ENCODE data around the gene ADRA1B. TPM values are rescaled to one million over a fixed set of nuclear protein-coding genes. Genes with fewer than 3 reads are reported as not detected.

ADRA1B gene
- polyA plus RNA-seq, 12 donors: 0.14 to 1.4 (median 0.35) TPM; not detected in 2

- no peak for DNase-seq
Measured at GRCh38 chr5:159928122-159928909, 12.0 kb downstream of the ADRA1B start.

GRCh38 chr5:159929176-159929575, 12.9 kb downstream of the ADRA1B start:
- DNase-seq: no peak

- DNase-seq: no peak
Measured at GRCh38 chr5:159933531-159934485, 17.5 kb downstream of the ADRA1B start.

DNA sequence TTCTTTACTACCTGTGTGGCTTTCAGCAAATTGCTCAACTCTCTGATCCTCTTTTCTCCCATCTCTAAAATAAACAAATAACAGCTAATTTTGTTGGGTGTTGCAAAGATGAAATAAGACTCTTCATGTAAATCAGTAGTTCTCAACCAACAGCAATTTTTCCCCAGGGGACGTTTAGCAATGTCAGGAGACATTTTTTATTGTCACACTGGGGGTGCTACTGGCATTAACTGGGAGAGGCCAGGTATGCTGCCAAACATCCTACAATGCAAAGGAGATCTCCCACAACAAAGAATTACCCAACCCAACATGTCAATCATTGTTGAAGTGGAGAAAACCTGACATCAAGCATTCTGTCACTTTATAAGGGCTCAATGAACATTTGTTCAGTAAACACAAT, 19.7 kb downstream of the ADRA1B start:
- DNase-seq: no peak

- DNase-seq: no peak
Measured at GRCh38 chr5:159936686-159937329, 20.5 kb downstream of the ADRA1B start.

- DNase-seq: no peak
Measured at GRCh38 chr5:159937580-159937979, 21.3 kb downstream of the ADRA1B start.

DNA sequence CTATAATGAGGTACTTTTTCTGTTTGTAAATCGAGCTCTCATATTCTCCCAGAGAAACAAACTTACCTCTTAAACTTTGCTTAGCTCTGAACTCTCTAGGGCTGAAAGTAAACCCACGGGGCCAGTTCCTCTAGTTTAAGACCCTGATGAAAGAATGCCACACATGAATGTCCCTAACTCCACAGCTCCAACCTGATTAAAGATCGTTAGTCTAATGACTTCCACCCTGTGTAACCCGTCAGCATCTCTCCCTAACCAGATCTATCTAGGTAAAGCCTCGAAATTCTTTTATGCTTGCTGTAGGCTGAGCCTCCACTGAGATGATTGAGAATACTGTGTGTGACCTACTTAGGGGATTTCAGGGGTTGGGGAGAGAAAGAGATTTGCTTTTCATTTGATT, 27.0 kb downstream of the ADRA1B start:
- DNase-seq: no peak

DNA sequence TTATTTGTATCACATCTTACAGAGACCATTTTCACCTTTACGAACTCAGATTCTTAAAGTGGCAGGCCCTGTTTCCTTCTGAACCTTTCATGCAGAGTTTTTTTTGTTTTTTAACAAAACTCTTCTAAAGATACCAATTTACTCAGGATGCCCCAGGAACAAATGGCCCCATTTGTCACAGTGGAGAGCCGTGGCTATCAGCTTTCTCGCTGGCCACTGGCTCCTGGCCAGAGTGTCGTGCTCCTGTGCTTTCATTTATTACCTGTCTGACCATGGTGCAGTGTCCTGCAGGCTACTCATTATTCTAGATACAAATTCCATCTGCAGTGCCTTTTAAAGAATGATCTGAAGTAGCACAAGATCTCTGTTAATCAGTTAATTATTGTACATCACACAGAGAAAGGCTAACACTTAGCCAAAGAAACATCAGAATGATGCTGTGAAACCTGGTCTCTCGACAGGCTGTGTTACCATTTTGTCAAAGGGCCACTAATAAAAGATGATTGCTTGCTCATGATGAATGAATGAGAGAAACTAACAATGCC, 27.8 kb downstream of the ADRA1B start:
- DNase-seq: no peak

DNA sequence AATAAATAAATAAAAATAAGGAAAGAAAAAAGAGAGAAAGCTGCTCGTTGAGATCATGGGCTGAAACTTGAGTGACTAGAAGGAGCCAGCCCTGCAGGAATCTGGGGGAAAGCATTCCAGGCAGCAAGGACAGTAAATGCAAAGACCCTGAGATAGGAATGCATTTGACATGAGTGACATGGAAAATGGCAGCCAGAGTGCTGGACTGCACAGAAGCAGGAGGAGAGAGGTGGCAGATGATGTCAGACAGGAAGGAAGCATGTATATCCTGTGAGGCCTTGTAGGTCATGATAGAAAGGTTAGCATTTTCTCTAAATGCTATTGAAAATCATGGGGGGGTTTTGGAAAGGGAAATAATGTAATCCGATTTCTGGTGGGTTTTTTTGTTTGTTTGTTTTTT, 29.1 kb downstream of the ADRA1B start:
- no peak for DNase-seq

- DNase-seq: no peak
Measured at GRCh38 chr5:159947708-159948358, 31.6 kb downstream of the ADRA1B start.

DNA sequence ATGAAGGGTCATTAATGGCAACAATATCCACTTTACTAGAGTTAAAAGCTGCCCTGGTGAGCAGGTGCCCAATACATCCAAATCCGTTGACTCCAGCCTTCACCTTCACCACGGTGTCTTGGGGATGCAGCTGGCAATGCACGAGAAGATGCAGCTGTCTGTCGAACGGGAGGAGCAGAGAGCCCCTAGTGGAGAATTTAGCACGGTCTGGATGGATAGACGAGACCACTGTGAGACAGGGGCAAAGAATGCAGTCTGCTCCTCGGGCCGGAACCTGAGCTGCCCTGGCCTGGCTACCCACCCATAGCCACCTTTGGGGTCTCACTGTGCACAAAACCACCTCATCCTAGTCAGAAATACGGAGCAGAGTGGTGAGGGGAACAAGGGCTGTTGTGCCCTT, 35.1 kb downstream of the ADRA1B start:
- no peak for DNase-seq

- DNase-seq: no peak
Measured at GRCh38 chr5:159951834-159952233, 35.6 kb downstream of the ADRA1B start.

DNA sequence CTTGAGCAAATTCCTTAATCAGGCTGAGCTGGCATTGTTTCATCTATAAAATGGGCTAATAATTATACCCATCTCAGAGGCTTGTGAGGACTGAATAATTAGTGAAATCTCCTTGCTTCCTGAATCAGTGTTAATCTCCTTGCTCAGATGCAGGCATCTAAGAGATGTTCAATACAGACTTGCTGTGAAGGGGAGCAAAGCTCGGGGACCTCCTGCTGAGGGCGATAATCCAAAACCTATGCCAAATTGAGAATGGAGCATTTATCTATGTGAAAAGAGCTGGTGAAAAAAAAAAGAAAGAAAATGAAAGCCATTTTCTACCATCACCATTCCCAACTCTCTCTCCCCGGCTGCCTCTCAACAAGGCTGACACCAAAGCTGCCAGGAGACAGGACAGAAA, 37.3 kb downstream of the ADRA1B start:
- DNase-seq: no peak

GRCh38 chr5:159955056-159955624, 38.9 kb downstream of the ADRA1B start:
- DNase-seq: no peak

DNA sequence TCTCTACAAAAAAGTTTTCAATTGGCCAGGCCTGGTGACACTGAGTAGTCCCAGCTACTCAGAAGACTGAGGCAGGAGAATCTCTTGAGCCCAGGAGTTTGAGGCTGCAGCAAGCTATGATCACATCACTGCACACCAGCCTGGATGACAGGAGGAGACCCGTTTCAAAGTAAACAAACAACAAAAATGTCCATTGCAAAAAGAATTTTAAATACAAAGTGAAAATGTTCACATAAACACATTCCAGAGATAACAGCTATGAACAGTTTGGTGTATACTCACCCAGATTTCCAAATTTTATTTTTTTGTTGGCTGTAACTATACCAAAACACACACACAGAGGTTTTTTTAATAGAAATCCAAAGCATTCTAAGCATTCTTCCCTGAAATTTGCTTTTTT, 39.8 kb downstream of the ADRA1B start:
- no peak for DNase-seq

- DNase-seq: no peak
Measured at GRCh38 chr5:159961176-159962160, 45.2 kb downstream of the ADRA1B start.

DNA sequence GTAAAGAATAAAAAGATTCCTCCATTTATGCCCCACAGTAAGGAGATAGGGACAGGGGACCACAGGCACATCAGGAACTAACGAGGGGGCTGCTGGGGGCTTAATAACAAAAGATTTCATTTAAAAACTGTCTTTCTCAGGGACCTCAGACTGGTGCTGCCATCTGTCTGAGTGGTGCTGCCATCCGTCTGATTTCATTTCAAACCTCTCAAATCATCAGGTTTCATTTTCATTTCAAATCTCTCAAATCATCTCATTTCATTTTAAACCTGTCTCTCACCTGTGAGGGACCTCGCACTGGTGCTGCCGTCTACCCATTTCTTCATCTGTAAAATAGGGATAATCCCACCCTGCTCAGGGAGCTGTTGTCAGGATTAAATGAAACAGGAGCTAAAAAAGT, 45.9 kb downstream of the ADRA1B start:
- DNase-seq: no peak

GRCh38 chr5:159963935-159964334, 47.7 kb downstream of the ADRA1B start:
- no peak for DNase-seq

- peak; percentile 18 for DNase-seq
Measured at GRCh38 chr5:159965031-159965837, 49.0 kb downstream of the ADRA1B start.

All from muscle of arm (tissue), 12 donors.